OCI-LY7 (cell line): Measurements from ENCODE around the gene TGFB1I1.

Source experiments
- CTCF ChIP-seq: fragments of 200-600 bp; sonication (generic); conservative IDR thresholded peaks from 2 replicates; pipeline ENCODE4 v1.5.1; 2014; ENCODE audit warnings: mild to moderate bottlenecking, antibody characterized with exemption, low read length, moderate library complexity, mixed read lengths
- EZH2phosphoT487 ChIP-seq: fragments of 200-600 bp; sonication (generic); IDR thresholded peaks from 2 replicates; pipeline ENCODE4 v1.6.1; 2018; ENCODE audit warnings: low read depth, borderline replicate concordance, mild to moderate bottlenecking, mixed run types, antibody characterized with exemption, low read length, moderate library complexity, mixed read lengths

GRCh38 chr16:31458073-31458843 is 13.7 kb upstream of the TGFB1I1 start:
- peak; percentile 40; the same call in 1 of the 2 replicates for TF ChIP-seq CTCF
- TF ChIP-seq EZH2phosphoT487 = no peak
